NCI-H1092 (cell line): ENCODE measurements around the gene BTNL3.

Experiments used
- DNase-seq: peaks from one replicate; lab custom pipeline; 2025; lab: John Stamatoyannopoulos, UW

The BTNL3 gene

DNA sequence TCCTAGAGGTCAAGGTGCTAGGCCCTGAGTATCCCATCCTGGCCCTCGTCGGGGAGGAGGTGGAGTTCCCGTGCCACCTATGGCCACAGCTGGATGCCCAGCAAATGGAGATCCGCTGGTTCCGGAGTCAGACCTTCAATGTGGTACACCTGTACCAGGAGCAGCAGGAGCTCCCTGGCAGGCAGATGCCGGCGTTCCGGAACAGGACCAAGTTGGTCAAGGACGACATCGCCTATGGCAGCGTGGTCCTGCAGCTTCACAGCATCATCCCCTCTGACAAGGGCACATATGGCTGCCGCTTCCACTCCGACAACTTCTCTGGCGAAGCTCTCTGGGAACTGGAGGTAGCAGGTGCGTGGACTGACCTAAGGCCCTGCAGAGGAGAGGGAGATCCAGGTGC, 59.3 kb downstream of the BTNL3 start:
- DNase-seq: no peak

DNA sequence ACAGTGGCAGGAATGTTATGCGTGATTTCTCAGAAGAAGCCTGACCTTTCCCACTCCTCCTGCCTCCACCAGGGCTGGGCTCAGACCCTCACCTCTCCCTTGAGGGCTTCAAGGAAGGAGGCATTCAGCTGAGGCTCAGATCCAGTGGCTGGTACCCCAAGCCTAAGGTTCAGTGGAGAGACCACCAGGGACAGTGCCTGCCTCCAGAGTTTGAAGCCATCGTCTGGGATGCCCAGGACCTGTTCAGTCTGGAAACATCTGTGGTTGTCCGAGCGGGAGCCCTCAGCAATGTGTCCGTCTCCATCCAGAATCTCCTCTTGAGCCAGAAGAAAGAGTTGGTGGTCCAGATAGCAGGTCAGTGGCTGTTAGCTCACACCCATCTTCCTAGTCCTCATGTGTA, 61.4 kb downstream of the BTNL3 start:
- no peak for DNase-seq

DNA sequence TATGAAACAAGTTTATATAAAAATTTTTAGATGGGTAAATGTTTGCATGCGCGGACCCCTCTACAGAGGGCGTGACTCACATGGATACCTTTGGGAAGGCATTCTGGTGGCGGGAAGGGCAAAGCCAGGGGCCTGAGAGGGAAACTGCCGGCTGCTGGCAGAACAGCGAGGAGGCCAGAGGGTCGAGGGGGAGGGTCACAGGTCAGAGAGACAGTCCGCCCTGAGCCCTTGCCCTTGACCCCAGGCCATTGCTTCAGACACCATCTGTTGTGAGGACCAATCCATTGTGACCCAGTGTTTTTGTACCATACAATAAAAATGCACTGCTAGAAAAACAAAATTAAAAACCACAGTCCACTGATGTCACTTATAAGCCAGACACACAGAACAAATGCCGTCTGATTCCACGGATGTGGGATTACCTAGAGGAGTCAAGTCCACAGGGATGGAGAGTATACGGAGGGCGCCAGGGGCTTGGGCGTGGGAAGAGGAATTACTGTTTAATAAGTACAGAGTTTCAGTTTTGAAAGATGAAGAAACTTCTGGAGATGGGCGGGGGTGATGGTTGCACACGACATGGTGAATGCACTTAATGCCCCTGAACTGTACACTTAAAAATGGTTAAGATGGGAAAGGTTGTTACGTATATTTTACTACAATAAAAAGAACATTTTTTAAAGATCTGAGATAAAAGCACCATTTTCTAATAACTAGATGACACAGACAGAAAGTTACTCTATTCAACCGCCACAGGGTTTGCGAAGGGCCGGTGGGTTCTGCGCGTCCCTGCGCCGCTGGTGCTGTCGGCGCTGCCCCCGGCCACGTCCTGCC, 63.4 kb downstream of the BTNL3 start:
- DNase-seq: no peak

DNA sequence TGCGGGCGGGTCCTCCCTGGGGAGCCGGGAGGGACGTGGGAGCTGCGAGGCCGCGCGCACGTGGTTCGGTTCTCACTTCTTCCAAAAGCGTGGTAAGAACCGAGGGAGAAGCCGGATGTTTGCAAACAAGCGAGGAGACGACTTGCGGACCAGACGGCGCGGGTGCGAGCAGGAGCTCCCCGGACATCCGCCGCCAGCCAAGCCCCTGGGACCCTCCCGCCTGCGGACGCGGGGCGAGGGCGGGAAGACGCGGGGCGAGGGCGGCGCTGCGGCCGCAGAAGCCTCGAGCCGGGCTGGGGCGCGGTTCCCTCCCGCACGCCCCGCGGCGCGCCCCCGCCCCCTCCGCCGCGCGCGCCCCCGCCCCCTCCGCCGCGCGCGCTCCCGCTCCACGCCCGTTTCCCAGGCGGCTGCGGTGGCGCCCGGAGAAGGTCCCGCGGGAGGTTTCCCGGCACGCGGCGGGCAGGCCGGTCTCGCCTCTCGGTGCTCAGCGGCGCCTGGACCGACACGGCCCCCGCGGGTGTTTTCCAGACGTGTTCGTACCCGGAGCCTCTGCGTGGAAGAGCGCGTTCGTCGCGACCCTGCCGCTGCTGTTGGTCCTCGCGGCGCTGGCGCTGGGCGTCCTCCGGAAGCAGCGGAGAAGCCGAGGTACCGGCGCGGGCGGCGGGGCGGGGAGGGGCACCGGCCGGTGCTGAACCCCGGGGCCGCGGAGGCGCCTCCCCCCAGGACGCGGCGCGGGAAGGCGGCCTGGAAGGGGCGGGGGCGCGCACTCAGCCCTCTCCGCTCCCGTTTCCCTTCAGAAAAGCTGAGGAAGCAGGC, 64.2 kb downstream of the BTNL3 start:
- no peak for DNase-seq

DNA sequence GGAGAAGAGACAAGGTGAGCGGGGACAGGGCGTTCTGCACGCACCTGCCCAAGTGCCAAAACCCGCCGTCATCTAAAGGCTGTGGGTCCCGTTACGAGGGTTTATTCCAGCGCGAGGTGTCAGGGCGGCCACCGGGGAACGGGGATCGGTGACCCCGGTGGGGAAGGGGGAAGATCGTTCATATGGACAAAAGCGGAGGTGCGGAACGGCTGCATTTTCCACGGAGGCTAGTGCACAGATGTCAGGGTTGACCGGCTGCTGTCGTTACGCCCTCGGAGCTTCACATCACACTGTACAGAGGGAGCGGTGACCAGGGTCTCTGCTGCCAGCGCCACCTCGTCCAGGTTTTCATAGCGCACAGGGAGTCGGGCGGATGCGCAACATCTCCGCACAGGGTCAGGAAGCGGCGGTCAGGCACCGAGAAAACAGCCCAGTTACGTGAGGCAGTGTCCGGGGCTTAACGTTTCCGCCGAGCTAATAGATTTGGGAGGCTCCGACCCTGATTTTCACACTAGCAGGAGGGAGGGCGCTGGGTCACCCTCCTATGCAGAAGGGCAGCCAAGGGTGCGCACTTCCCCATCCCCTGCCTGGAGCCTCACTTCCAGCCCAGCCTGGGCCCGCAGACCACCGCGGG, 65.0 kb downstream of the BTNL3 start:
- DNase-seq: no peak

DNA sequence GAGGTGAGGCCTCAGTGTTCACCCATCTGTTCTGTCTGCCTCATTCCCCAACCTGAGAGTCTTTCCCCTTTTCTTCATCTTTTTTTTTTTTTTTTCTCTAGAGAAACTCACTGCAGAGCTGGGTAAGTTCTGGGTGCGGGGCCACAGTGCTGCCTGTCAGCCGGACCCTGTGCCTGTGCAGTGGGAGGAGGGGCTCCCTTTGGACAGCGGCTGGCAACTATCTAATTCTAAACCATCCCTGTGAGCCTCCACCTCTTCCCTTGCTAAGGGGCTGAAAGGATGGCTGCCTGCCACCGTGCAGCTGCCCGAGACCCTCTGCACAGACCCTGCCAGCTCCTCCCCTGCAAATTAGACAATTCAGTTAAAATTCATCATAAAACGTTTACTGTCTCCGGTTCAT, 65.5 kb downstream of the BTNL3 start:
- no peak for DNase-seq

DNA sequence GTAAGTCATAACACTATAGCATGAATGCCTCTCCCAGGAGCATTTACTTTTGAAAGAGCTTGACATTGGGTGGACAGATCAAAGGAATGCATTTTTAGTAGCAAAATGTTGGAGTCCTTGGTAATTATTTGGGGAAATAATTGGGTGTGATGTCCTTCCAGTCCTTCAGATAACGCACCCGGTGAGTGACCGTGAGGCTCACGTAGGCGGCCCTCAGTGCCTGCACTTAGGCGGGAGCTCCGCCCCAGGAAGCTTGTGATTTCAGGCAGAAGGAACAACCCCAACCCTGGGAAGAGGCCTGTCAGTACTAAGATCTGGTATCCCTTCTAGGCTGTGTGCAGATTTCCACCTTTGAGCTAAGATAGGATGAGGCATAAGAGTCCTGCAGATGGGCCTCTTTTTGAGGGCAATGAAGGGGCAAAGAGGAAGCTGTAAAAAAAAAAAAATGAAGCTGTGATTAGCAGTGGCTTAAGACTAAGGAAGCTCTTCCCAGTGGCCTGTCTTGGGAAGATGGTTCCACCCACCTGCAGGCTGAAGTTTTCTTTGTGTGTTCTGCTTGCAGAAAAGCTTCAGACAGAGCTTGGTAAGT, 66.3 kb downstream of the BTNL3 start:
- no peak for DNase-seq
